Activated T-helper 9 cell treated with anti-CD3 and anti-CD28 coated beads, Interleukin-2, amount 50 U/mL, for 16 hours (primary cell): ENCODE results near the gene NBPF11.
A peak's percentile ranks its signal among the peaks of the same experiment; 100 is the strongest.
"Not testable (repeated sequence)": the region's sequence is repeated elsewhere in the genome, so short reads cannot be mapped to it uniquely, and the experiment has no call there.

ENCODE experiments used
- DNase-seq: peaks from one replicate; pipeline ENCODE4 v3.0.0-alpha.2; 2020; ENCODE audit warnings: low read depth

NBPF11 gene, protein sequence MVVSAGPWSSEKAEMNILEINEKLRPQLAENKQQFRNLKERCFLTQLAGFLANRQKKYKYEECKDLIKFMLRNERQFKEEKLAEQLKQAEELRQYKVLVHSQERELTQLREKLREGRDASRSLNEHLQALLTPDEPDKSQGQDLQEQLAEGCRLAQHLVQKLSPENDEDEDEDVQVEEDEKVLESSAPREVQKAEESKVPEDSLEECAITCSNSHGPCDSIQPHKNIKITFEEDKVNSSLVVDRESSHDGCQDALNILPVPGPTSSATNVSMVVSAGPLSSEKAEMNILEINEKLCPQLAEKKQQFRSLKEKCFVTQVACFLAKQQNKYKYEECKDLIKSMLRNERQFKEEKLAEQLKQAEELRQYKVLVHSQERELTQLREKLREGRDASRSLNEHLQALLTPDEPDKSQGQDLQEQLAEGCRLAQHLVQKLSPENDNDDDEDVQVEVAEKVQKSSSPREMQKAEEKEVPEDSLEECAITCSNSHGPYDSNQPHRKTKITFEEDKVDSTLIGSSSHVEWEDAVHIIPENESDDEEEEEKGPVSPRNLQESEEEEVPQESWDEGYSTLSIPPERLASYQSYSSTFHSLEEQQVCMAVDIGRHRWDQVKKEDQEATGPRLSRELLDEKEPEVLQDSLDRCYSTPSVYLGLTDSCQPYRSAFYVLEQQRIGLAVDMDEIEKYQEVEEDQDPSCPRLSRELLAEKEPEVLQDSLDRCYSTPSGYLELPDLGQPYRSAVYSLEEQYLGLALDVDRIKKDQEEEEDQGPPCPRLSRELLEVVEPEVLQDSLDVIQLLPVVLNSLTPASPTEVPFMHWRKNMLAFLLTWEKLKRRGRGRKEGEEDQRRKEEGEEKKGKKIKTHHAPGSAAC

DNA sequence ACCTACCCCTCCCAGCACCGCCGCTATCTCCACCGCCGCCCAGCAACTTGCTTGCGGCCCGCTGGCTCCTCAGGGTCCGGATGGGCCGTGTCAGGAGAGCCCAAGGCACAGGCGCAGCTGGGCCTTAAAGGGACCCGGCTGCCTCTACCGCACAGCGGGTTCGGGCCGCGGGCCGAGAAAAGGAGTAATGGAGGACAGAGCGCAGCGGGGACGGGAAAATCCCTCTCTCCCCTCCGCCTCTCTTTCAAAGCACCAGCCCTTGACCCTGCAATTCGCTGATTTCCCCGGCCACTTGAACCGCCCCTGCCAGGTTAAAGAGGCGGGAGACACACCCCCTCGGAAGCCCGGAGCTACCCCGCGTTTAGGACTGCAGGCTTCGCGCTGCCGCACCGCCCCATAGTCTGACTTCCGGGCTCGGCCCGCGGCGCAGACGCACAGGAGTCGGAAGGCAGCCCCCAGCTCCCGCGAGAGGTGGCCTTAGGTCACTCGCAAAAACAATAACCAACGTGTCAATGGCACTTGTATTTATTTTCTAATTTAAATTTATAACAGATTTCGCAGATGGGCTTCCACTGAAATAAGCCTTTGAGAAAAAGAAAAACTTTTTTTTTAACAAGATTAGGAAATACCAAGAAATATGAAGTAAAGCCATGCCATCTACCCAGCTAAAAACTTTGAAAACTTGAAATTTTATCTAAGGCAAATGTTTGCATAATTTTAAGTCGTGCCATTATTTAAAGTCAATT lies at the start of gene NBPF11:
NBPF11 (minus strand) TSS at position 371 of the 746 bp plus-strand sequence. CDS start 25,278 bp downstream, outside the sequence.
- DNase-seq: peak; percentile 70

GRCh38 chr1:148197396-148197795 lies 45.3 kb upstream of the NBPF11 start:
- DNase-seq: not testable (repeated sequence)

- DNase-seq: not testable (repeated sequence)
Measured at GRCh38 chr1:148196949-148197348, 44.9 kb upstream of the NBPF11 start.

DNA sequence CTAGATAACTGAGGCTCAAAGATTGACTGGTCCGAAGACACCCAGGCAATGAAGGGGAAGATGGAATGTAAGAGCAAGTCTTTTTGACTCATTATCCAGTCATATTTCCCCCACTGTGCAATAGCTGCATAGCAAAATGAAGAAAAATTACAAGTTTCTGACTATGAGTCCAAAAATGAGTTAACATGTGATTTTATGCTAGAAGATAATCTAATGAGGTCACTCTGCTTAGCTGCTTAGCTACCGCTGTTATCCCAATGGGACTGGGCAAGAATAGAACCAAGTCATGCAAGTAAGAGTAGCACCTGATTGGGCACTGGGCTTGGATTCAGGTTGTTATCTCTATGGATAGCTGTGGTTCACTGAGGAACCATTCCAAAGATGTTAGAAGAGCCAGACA lies 43.0 kb upstream of the NBPF11 start:
- not testable (repeated sequence) for DNase-seq

- not testable (repeated sequence) for DNase-seq
Measured at GRCh38 chr1:148188768-148189167, 36.7 kb upstream of the NBPF11 start.

GRCh38 chr1:148178682-148179081 lies 26.6 kb upstream of the NBPF11 start:
- not testable (repeated sequence) for DNase-seq

- DNase-seq: not testable (repeated sequence)
Measured at GRCh38 chr1:148175414-148175813, 23.3 kb upstream of the NBPF11 start.

DNA sequence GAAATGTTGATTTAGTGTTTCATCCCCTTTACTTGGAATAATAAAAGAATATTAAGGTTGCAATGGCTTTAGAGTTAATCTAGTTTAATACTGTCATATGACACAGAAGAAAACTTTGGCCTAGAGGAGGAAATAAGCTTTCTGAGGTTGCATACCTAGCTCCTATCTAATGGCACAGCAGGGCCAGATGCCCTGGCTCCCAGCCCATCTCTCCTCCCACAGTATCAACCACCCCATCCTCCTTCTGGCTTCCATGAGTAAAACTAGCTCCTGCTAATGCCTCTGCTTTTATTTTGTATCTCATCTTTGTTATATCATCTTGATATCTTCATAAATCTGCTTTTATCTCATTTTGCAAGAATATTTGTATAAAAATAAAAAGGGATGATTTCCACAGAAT lies 19.9 kb upstream of the NBPF11 start:
- not testable (repeated sequence) for DNase-seq

DNA sequence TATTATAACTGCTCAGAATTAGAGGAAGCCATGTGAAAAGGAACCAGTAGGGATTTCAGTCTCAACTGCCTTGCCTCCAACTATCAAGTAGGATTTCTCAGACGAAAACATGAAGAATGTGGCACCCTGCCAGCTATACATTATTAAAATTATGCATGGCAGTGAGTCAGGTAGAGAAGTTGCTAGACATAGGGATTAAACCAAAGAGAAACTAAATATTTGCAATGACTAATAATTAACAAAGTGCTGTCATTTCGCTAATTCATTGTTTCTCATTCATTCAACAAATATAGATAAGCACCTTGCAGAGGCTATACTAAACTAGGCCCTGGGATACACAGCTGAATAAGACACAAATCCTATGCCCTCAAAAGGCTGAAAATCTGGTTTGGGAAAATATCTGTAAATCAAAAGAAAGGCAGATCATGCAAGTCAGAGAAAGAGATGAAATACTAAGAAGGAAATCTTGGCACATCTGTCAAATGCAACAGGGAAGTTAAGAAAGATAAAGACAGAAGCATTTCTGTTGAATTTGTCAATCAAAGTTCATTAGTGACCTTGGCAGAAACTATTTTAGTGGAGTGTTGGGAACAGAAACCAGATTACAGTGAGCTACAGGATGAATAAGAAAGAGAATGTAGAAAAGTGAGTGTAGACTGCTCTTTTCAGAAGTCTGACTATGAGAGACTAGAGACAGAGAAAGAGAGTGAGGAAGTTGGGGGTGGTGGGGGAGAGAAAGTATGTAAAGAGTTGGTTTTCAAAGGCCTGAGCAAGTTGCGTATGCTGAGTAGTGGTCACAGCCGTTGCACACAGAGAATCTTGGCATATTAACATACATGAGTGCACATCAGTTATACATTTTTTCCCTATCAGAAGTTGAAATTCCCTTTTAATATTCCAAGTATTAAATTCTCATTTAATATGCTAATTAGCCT lies 14.7 kb upstream of the NBPF11 start:
- DNase-seq: no peak

- DNase-seq: no peak
Measured at GRCh38 chr1:148162363-148162762, 10.3 kb upstream of the NBPF11 start.

- DNase-seq: no peak
Measured at GRCh38 chr1:148161053-148161901, 9.2 kb upstream of the NBPF11 start.

DNA sequence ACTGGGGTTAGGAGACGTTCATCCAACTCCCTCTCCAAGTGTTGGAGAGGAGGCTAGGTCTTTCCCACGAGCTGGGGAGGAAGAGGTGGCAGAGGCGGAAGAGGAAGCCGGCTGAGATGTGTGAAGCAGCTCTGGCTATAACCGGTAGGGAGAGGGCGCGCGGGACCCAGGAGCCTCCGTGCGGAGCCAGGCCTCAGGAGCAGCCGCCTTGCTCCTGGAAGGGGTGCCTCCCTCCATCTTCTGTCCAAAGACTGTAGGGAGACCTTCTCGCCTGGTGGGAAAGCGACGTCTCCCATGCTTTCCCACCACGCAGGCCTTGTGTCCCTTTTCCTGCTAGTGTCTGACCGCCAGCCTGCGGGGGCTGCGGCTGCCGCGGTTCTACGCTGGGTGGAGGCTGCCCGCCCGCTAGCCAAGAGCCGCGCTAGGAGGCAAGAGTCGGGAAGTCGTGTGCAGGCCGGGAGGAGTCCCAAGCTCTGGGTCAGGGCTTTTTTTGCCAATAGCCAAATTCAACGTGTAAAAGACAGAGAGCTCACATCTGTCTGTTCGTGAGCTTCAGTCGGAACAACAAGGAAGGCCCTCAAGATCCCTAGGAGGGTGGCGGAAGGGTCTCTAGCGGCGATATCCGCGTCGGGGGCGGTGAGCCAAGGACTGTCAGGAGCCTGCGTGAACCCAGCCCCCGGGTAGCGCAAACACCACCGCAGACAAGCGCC lies 8.4 kb upstream of the NBPF11 start:
- DNase-seq: no peak

DNA sequence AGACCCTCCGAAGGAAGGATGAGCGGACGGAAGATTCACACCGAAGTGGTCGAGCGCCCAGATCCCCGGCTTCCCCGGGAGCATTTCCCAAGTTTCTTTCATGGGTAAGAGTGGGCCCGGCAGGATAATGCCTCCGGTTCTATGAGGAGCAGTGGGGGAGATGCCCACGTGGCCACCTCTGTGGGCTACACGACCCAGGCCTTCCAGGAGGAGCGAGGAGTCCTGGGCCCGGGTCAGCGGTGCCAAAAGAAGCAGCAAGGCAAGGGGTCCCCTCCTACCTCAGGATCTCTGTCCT lies 7.9 kb upstream of the NBPF11 start:
- DNase-seq: no peak

DNA sequence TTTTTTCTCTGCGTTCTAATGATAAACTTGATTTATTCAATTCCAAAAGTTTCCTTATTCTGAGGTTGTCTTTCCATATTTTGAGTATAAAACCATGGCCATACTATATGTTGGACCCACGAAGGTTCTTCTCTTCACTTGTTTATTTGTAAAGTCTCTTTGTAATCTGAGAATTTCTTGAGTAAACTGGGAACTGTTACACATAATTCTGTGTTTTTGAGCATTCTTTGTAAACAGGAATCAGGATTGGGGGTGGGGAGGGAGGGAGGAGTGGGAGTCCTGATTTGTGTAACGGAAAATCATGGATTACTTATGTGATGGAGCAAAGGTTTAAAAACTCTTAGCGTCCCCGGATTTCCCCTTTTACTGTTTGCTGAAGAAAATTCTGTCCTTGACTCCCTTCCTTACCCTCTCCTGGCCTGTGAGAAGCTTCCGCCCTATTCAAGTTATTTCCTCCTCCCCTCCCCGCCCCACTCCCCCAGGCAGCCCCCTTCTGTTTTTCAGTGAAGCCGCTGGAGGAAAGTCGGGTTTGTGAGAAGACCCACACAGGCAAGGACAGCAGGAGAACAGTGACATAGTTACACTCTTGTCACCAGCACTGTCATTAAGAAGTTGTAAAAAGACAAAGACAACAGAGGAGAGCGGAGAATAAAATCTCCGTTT lies 6.4 kb upstream of the NBPF11 start:
- no peak for DNase-seq

DNA sequence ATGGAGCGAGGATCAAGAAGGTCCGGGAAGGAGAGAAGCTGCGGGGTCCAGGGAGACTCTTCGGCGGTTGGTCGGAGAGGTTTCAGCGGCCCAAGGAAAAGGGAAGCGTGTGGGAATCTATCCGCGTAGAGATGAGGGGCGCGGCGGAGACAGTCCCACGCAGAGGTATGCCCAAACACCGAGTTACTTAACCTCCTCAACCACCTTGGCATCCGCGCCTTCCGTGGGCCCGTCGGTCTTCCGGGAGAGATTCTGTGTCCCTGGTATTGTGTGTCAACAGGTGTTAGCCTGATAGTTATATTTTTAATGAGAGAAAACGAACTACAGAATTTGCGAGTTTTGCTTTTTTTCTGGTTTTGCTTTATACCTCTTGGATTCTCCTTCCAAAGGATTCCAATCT lies 5.7 kb upstream of the NBPF11 start:
- not testable (repeated sequence) for DNase-seq

GRCh38 chr1:148155494-148156275 lies 3.6 kb upstream of the NBPF11 start:
- DNase-seq: not testable (repeated sequence)

DNA sequence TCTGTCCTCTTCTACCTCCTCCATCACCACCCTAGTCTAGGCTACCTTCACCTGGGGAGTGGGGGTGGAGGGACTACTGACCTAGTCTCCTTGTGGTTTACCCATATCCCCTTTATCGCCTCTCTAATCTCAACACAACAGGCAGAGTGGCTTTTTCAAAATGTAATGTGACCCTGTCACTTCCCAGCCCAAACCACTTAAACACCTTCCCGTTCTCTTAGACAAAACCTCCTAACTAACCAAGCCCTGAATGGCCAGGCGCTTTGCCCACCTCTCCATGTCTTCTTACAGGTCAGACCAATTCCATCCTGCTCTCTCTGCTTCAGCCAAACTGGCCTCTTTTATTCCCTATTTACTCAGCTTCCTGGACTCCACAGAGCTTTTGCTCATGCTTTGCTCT lies 714 bp upstream of the NBPF11 start:
- DNase-seq: not testable (repeated sequence)

- DNase-seq: not testable (repeated sequence)
Measured at GRCh38 chr1:148151371-148151819, 686 bp downstream of the NBPF11 start.
